GM23338 (cell line): Measurements from ENCODE around the gene CDH15. TPM values are rescaled to one million over a fixed set of nuclear protein-coding genes. Genes with fewer than 3 reads are reported as not detected.

ENCODE experiments used
- ATAC-seq: fragments of 200-7000 bp; cut with Tn5 transposase; 3 replicates; pipeline ENCODE4 v1.9.1; 2020
- DNase-seq: peaks from one replicate; pipeline ENCODE4 v3.0.0-alpha.2; 2015; ENCODE audit warnings: low spot score
- H2AFZ ChIP-seq: fragments of 200-600 bp; sonication (generic); 2 replicates; pipeline ENCODE4 v1.8.0; 2016; ENCODE audit warnings: antibody characterized with exemption, mild to moderate bottlenecking, moderate library complexity
- H3F3A ChIP-seq: fragments of 200-600 bp; sonication (generic); replicated peaks from 2 replicates; pipeline ENCODE4 v1.8.0; 2017; ENCODE audit warnings: antibody characterized with exemption, mixed run types, low read depth
- H3K27ac ChIP-seq: fragments of 200-600 bp; sonication (generic); 2 replicates; pipeline ENCODE4 v1.6.1; 2016; ENCODE audit warnings: low read depth
- H3K27me3 ChIP-seq: fragments of 200-600 bp; sonication (generic); 2 replicates; pipeline ENCODE4 v1.8.0; 2016; ENCODE audit warnings: mild to moderate bottlenecking, mixed run types, moderate library complexity; ENCODE audit not compliant: insufficient read depth
- H3K36me3 ChIP-seq: fragments of 200-600 bp; sonication (generic); 2 replicates; pipeline ENCODE4 v1.8.0; 2016; ENCODE audit warnings: mild to moderate bottlenecking; ENCODE audit not compliant: insufficient read depth
- H3K4me1 ChIP-seq: fragments of 200-600 bp; sonication (generic); 2 replicates; pipeline ENCODE4 v1.8.0; 2016; ENCODE audit warnings: mild to moderate bottlenecking, moderate library complexity; ENCODE audit not compliant: insufficient read depth
- H3K4me2 ChIP-seq: fragments of 200-600 bp; sonication (generic); 2 replicates; pipeline ENCODE4 v1.7.1; 2017; ENCODE audit warnings: mixed run types
- H3K4me3 ChIP-seq: fragments of 200-600 bp; sonication (generic); 2 replicates; pipeline ENCODE4 v1.6.1; 2016; ENCODE audit warnings: mixed run types
- H3K79me2 ChIP-seq: fragments of 200-600 bp; sonication (generic); replicated peaks from 2 replicates; pipeline ENCODE4 v1.8.0; 2017; ENCODE audit warnings: mild to moderate bottlenecking; ENCODE audit not compliant: insufficient read depth
- H3K9me2 ChIP-seq: fragments of 200-600 bp; sonication (generic); 2 replicates; pipeline ENCODE4 v1.8.0; 2017; ENCODE audit not compliant: insufficient read depth
- H4K20me1 ChIP-seq: fragments of 200-600 bp; sonication (generic); replicated peaks from 2 replicates; pipeline ENCODE4 v1.8.0; 2017; ENCODE audit warnings: mild to moderate bottlenecking; ENCODE audit not compliant: insufficient read depth
- H3K27ac Mint-ChIP-seq: 2 replicates; pipeline ENCODE4 v1.8.0; 2020; ENCODE audit warnings: inconsistent platforms, mild to moderate bottlenecking, moderate library complexity, mixed read lengths
- H3K27me3 Mint-ChIP-seq: 3 replicates; pipeline ENCODE4 v1.8.0; 2022; ENCODE audit warnings: low read depth, mild to moderate bottlenecking, moderate library complexity, mixed read lengths, inconsistent platforms; ENCODE audit not compliant: insufficient read depth, poor library complexity
- H3K36me3 Mint-ChIP-seq: 3 replicates; pipeline ENCODE4 v1.8.0; 2021; ENCODE audit warnings: low read depth, mild to moderate bottlenecking, inconsistent platforms, moderate library complexity, mixed read lengths
- H3K4me1 Mint-ChIP-seq: 3 replicates; pipeline ENCODE4 v1.8.0; 2020; ENCODE audit warnings: mild to moderate bottlenecking, inconsistent platforms, mixed read lengths
- H3K4me3 Mint-ChIP-seq: 3 replicates; pipeline ENCODE4 v1.8.0; 2021; ENCODE audit warnings: moderate library complexity, mild to moderate bottlenecking, inconsistent platforms, mixed read lengths
- H3K9me3 Mint-ChIP-seq: 3 replicates; pipeline ENCODE4 v1.8.0; 2020; ENCODE audit warnings: moderate library complexity, mild to moderate bottlenecking, inconsistent platforms, mixed read lengths
- CREB1 ChIP-seq: fragments of 250-450 bp; sonication (Bioruptor Pico); IDR thresholded peaks from 2 replicates; pipeline ENCODE4 v1.5.0; 2020; ENCODE audit warnings: low read depth, mild to moderate bottlenecking, moderate library complexity
- EZH2 ChIP-seq: fragments of 200-600 bp; sonication (generic); IDR thresholded peaks from one replicate; pipeline ENCODE4 v1.8.0; 2017; ENCODE audit warnings: antibody characterized with exemption, mild to moderate bottlenecking, low read depth; ENCODE audit not compliant: unreplicated experiment
- EZH2phosphoT487 ChIP-seq: fragments of 200-600 bp; sonication (generic); IDR thresholded peaks from one replicate; pipeline ENCODE4 v1.8.1; 2018; ENCODE audit warnings: antibody characterized with exemption; ENCODE audit not compliant: unreplicated experiment
- JUNB ChIP-seq: IDR thresholded peaks from one replicate; pipeline ENCODE4 v1.6.1; 2016; ENCODE audit warnings: antibody characterized with exemption; ENCODE audit not compliant: unreplicated experiment
- NANOG ChIP-seq: IDR thresholded peaks from 2 replicates; pipeline ENCODE4 v1.6.1; 2016; ENCODE audit warnings: antibody characterized with exemption, borderline replicate concordance
- polyA plus RNA-seq: library from polyadenylated mRNA; unstranded; fragments of >200 nt; fragmentation: Nextera tagmentation; extraction: Ambion mirVana; gene quantifications from 2 replicates; pipeline ENCODE4 v1.2.1, GENCODE V29; 2016
- total RNA-seq: library from RNA; depleted of rRNA; stranded (reverse); fragments of >200 nt; shearing (Covaris generic); gene quantifications from 2 replicates; pipeline ENCODE4 v1.2.3, GENCODE V29; 2014
- TF ChIP-seq, protein P1 (sequence below): IDR thresholded peaks from one replicate; pipeline ENCODE4 v1.6.1; 2018; ENCODE audit warnings: antibody characterized with exemption; ENCODE audit not compliant: unreplicated experiment

CDH15 gene
- total and polyA plus RNA-seq, 2 experiments from 2014 or later = 0.61 to 1.0 TPM

- TF ChIP-seq CREB1 (no peak), JUNB (no peak)
- TF ChIP-seq, protein P1, sequence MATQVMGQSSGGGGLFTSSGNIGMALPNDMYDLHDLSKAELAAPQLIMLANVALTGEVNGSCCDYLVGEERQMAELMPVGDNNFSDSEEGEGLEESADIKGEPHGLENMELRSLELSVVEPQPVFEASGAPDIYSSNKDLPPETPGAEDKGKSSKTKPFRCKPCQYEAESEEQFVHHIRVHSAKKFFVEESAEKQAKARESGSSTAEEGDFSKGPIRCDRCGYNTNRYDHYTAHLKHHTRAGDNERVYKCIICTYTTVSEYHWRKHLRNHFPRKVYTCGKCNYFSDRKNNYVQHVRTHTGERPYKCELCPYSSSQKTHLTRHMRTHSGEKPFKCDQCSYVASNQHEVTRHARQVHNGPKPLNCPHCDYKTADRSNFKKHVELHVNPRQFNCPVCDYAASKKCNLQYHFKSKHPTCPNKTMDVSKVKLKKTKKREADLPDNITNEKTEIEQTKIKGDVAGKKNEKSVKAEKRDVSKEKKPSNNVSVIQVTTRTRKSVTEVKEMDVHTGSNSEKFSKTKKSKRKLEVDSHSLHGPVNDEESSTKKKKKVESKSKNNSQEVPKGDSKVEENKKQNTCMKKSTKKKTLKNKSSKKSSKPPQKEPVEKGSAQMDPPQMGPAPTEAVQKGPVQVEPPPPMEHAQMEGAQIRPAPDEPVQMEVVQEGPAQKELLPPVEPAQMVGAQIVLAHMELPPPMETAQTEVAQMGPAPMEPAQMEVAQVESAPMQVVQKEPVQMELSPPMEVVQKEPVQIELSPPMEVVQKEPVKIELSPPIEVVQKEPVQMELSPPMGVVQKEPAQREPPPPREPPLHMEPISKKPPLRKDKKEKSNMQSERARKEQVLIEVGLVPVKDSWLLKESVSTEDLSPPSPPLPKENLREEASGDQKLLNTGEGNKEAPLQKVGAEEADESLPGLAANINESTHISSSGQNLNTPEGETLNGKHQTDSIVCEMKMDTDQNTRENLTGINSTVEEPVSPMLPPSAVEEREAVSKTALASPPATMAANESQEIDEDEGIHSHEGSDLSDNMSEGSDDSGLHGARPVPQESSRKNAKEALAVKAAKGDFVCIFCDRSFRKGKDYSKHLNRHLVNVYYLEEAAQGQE = no peak
These were observed 58.7 kb downstream of the CDH15 start (continued) for GRCh38 chr16:89230255-89230654.

GRCh38 chr16:89232107-89232506 lies 60.6 kb downstream of the CDH15 start:
- H3K27ac Mint-ChIP-seq = no peak overlapping the region
- DNase-seq (no peak), ATAC-seq (no peak)
- H3K27me3 Mint-ChIP-seq = peaks cover 6% of the 10 kb centered on the region
- Histone ChIP-seq H3K27me3 (no peaks in the 10 kb centered on the region), H3K9me2 (no peaks in the 10 kb centered on the region), H4K20me1 (0 out of 2 replicates have a peak, but pooled peaks cover 2% of the 10 kb centered on the region), H3K79me2 (no peaks in the 10 kb centered on the region), H3K36me3 (peaks cover 25% of the 10 kb centered on the region), H3F3A (0 out of 2 replicates have a peak, but pooled peaks cover 4% of the 10 kb centered on the region), H3K4me1 (no peaks in the 10 kb centered on the region), H3K4me2 (no peak overlapping the region), H3K27ac (no peak overlapping the region), H3K4me3 (no peak overlapping the region), H2AFZ (no peak overlapping the region)
- no peaks in the 10 kb centered on the region for H3K4me1 Mint-ChIP-seq
- peaks cover 86% of the 10 kb centered on the region for H3K36me3 Mint-ChIP-seq
- TF ChIP-seq, protein P1 = no peak
- TF ChIP-seq JUNB (no peak), EZH2phosphoT487 (no peak), NANOG (no peak), EZH2 (no peak), CREB1 (no peak)
- peaks cover 63% of the 10 kb centered on the region for H3K9me3 Mint-ChIP-seq
- no peak overlapping the region for H3K4me3 Mint-ChIP-seq
